NCI-H1436 (cell line): ENCODE results near the gene THRB.
A peak's percentile ranks its signal among the peaks of the same experiment; 100 is the strongest.
"Not testable (repeated sequence)": the region's sequence is repeated elsewhere in the genome, so short reads cannot be mapped to it uniquely, and the experiment has no call there.

Experiments used
- DNase-seq: peaks from one replicate; lab custom pipeline; 2025; lab: John Stamatoyannopoulos, UW

Gene THRB

GRCh38 chr3:24401090-24401810 lies 93.4 kb downstream of the THRB start:
- peak; percentile 26 for DNase-seq

GRCh38 chr3:24400450-24400849 lies 94.2 kb downstream of the THRB start:
- no peak for DNase-seq

- no peak for DNase-seq
Measured at GRCh38 chr3:24400015-24400414, 94.6 kb downstream of the THRB start.

- no peak for DNase-seq
Measured at GRCh38 chr3:24399614-24400013, 95.0 kb downstream of the THRB start.

GRCh38 chr3:24398712-24399111 lies 95.9 kb downstream of the THRB start:
- not testable (repeated sequence) for DNase-seq

- no peak for DNase-seq
Measured at GRCh38 chr3:24396338-24396737, 98.3 kb downstream of the THRB start.

GRCh38 chr3:24394754-24395153 lies 99.9 kb downstream of the THRB start:
- DNase-seq = no peak

- no peak for DNase-seq
Measured at GRCh38 chr3:24393316-24393715, 101.3 kb downstream of the THRB start.

GRCh38 chr3:24390169-24391130 lies 104.2 kb downstream of the THRB start:
- no peak for DNase-seq

GRCh38 chr3:24389108-24390090 lies 105.3 kb downstream of the THRB start:
- DNase-seq = no peak

GRCh38 chr3:24388611-24389010 lies 106.0 kb downstream of the THRB start:
- no peak for DNase-seq

GRCh38 chr3:24388159-24388558 lies 106.5 kb downstream of the THRB start:
- no peak for DNase-seq

- no peak for DNase-seq
Measured at GRCh38 chr3:24387493-24387892, 107.2 kb downstream of the THRB start.

GRCh38 chr3:24387000-24387399 lies 107.7 kb downstream of the THRB start:
- DNase-seq = no peak

- no peak for DNase-seq
Measured at GRCh38 chr3:24386458-24386857, 108.2 kb downstream of the THRB start.

- no peak for DNase-seq
Measured at GRCh38 chr3:24385012-24385615, 109.5 kb downstream of the THRB start.

GRCh38 chr3:24382647-24383046 lies 112.0 kb downstream of the THRB start:
- no peak for DNase-seq

GRCh38 chr3:24379936-24380335 lies 114.7 kb downstream of the THRB start:
- no peak for DNase-seq

- DNase-seq = no peak
Measured at GRCh38 chr3:24378313-24378712, 116.3 kb downstream of the THRB start.

GRCh38 chr3:24377218-24377993 lies 117.2 kb downstream of the THRB start:
- DNase-seq = no peak

- DNase-seq = no peak
Measured at GRCh38 chr3:24375947-24376384, 118.7 kb downstream of the THRB start.
